Activated CD8-positive, alpha-beta T cell treated with anti-CD3 and anti-CD28 coated beads for 36 hours (primary cell): ENCODE data around the gene XRRA1. TPM values are rescaled to one million over a fixed set of nuclear protein-coding genes. Genes with fewer than 3 reads are reported as not detected.
A peak's percentile ranks its signal among the peaks of the same experiment; 100 is the strongest.

ENCODE experiments used
- ATAC-seq: fragments of 200-7000 bp; cut with Tn5 transposase; one replicate; pipeline ENCODE4 v1.10.0; 2021; ENCODE audit warnings: mild to moderate bottlenecking, moderate library complexity
- CTCF ChIA-PET: fragments of 350-600 bp; sonication (Branson Sonifier 250); formaldehyde crosslinking; loops from one replicate; lab custom pipeline; 2021; ENCODE audit warnings: antibody characterized with exemption; lab: Charles Lee
- POLR2A ChIA-PET: fragments of 350-600 bp; sonication (Branson Sonifier 250); formaldehyde crosslinking; loops from one replicate; lab custom pipeline; 2021; ENCODE audit warnings: antibody characterized with exemption; lab: Charles Lee
- DNase-seq: peaks from one replicate; pipeline ENCODE4 v3.0.0-alpha.2; 2020
- H3K27ac Mint-ChIP-seq: one replicate; pipeline ENCODE4 v1.8.0; 2021; ENCODE audit warnings: mild to moderate bottlenecking, mixed read lengths
- H3K27me3 Mint-ChIP-seq: one replicate; pipeline ENCODE4 v1.8.0; 2021; ENCODE audit warnings: mixed read lengths
- H3K36me3 Mint-ChIP-seq: one replicate; pipeline ENCODE4 v1.8.0; 2021; ENCODE audit warnings: low read depth, mixed read lengths
- H3K4me1 Mint-ChIP-seq: one replicate; pipeline ENCODE4 v1.8.0; 2021; ENCODE audit warnings: low read depth, mixed read lengths
- H3K4me3 Mint-ChIP-seq: one replicate; pipeline ENCODE4 v1.8.0; 2021; ENCODE audit warnings: mild to moderate bottlenecking, moderate library complexity, mixed read lengths
- H3K9me3 Mint-ChIP-seq: one replicate; pipeline ENCODE4 v1.8.0; 2021; ENCODE audit warnings: mixed read lengths
- intact Hi-C: fragments of 100-400 bp; cut with micrococcal nuclease; formaldehyde crosslinking; loops from one replicate; pipeline ENCODE4 v1.10.0; 2022
- total RNA-seq, 2 experiments: library from RNA; stranded (reverse); gene quantifications; one replicate each; pipeline ENCODE4 v1.2.3, GENCODE V29; 2021
- TF ChIP-seq, protein P1 (sequence below): fragments of 200-600 bp; IDR thresholded peaks from one replicate; pipeline ENCODE4 v1.8.0; 2022; ENCODE audit warnings: antibody characterized with exemption, mild to moderate bottlenecking

Gene XRRA1
- total RNA-seq, 2 experiments from 2014 or later = 19.0 to 19.3 TPM

DNA sequence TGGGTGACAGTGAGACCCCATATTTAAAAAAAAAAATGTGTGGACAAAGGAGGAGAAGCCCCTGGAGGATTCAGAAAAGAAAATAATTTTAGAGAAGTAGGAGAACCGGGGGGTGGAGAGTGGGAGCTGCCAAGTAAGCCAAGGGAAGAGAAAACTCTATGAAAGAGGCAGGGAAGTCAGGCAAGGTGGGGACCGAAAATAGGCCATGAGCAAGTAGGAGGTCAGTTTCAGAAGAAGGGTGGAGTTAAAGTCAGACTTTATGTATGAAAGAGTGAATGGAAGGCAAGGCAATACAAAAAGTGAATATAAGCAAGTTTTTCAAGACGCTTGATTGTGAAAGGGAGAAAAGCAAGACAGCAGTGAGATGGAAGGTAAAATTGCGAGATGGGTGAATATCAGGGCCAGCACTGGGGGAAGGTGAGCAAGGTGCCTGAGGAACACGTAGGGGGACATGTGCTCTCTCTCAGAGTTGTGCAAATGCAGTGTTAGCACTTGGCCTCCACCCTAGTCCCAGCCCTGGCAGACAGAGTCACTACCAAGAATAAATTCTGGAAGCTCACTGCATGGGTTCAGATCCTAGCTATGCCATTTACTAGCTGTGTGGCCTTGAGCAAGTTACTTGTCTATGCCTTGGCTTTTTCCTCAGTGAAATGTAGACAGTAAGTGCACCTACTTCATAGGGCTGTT, 6.7 kb downstream of the XRRA1 start:
- peaks cover 37% of the 10 kb centered on the region for H3K4me1 Mint-ChIP-seq
- ATAC-seq = no peak
- POLR2A ChIA-PET = interaction anchor here (1.5 kb wide), 1 partner anchor 16 kb away, joined by 4 read pairs; no protein-coding TSS in a partner anchor

DNA sequence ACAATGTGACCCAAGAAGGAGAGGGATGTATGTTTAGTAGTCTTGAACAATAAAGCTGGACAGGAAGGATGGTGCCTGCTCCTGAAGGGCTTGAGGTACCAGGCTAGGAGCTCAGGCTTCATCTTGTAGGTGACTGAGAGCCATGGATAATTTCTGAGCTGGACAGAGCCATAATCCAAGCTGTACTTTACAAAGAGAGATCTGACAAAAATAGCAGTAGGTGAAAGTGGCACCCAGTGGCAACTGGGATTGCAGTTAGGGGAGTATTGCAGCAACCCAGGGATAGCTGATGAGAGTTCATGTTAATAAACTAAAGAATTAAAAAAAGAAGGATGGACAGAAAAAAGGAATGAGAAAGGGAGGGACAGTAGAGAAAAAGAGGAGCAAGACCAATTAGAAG, 7.4 kb downstream of the XRRA1 start:
- peaks cover 35% of the 10 kb centered on the region for H3K4me1 Mint-ChIP-seq
- peaks cover 38% of the 10 kb centered on the region for H3K36me3 Mint-ChIP-seq
- ChIA-PET CTCF (interaction anchor here (0.7 to 5.2 kb wide), 4 partner anchors 12 to 204 kb away, joined by 3 to 33 read pairs (median 3); no protein-coding TSS in a partner anchor), POLR2A (interaction anchor here (0.6 kb wide), 1 partner anchor 1173 kb away, joined by 5 read pairs; no protein-coding TSS in a partner anchor)
- DNase-seq (no peak), ATAC-seq (no peak)
- TF ChIP-seq, protein P1, sequence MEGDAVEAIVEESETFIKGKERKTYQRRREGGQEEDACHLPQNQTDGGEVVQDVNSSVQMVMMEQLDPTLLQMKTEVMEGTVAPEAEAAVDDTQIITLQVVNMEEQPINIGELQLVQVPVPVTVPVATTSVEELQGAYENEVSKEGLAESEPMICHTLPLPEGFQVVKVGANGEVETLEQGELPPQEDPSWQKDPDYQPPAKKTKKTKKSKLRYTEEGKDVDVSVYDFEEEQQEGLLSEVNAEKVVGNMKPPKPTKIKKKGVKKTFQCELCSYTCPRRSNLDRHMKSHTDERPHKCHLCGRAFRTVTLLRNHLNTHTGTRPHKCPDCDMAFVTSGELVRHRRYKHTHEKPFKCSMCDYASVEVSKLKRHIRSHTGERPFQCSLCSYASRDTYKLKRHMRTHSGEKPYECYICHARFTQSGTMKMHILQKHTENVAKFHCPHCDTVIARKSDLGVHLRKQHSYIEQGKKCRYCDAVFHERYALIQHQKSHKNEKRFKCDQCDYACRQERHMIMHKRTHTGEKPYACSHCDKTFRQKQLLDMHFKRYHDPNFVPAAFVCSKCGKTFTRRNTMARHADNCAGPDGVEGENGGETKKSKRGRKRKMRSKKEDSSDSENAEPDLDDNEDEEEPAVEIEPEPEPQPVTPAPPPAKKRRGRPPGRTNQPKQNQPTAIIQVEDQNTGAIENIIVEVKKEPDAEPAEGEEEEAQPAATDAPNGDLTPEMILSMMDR = no peak
- no peak overlapping the region for H3K27ac Mint-ChIP-seq
- intact Hi-C loops = no loop called here
- H3K27me3 Mint-ChIP-seq = no peaks in the 10 kb centered on the region
- H3K4me3 Mint-ChIP-seq = no peak overlapping the region
- H3K9me3 Mint-ChIP-seq = no peaks in the 10 kb centered on the region

More for the DNA sequence above, 6.7 kb downstream of the XRRA1 start:
- H3K9me3 Mint-ChIP-seq = no peaks in the 10 kb centered on the region
- H3K4me3 Mint-ChIP-seq = no peak overlapping the region
- intact Hi-C loops = no loop called here
- peaks cover 37% of the 10 kb centered on the region for H3K36me3 Mint-ChIP-seq
- TF ChIP-seq, protein P1 = no peak
- no peak for DNase-seq
- H3K27ac Mint-ChIP-seq = peak overlapping the region; percentile 77
- CTCF ChIA-PET = interaction anchor here (1.2 to 5.2 kb wide), 2 partner anchors 13 to 80 kb away, joined by 3 to 33 read pairs; no protein-coding TSS in a partner anchor
- no peaks in the 10 kb centered on the region for H3K27me3 Mint-ChIP-seq

DNA sequence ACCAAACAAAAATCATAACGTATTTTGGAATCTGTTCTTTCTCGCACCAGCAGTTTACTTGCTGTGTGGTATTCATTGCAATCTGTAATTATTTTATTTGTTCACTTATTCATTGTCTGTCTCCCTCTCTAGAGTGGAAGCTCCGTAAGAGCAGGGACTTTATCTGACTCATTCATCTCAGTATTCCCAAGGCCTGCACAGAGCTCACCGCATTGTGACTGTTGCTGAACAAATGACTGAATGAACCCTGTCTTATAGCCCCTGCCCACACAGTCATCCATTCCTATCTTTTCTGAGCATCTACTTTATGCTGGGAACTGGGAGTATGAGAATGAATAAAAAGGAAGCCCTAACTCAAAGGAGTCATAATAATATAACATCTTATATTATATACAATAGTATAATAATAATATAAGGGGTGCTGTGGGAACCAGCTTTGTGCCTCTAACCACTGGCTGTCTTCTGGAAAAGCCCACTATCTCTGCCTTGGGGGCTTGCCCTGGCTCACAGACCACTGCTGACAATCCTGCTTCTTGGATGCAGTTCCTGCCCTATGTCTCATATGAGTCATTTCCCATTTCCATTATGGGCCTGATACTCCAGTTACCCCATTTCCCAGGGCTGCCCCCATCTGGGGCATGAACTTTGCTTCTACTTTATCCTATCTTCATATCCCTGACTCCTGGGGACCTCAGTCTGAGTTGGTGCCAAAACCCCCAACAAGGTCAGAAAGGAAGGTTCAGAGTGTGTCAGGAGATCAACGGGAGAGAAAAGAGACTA, 11.0 kb downstream of the XRRA1 start:
- DNase-seq (no peak), ATAC-seq (no peak)
- CTCF ChIA-PET = interaction anchor here (0.9 to 5.2 kb wide), 3 partner anchors 9 to 267 kb away, joined by 3 to 33 read pairs (median 3); no protein-coding TSS in a partner anchor
- no peaks in the 10 kb centered on the region for H3K27me3 Mint-ChIP-seq
- H3K4me1 Mint-ChIP-seq = peaks cover 19% of the 10 kb centered on the region
- H3K27ac Mint-ChIP-seq = no peak overlapping the region
- POLR2A ChIA-PET = interaction anchor here (1.0 kb wide), 1 partner anchor 75 kb away, joined by 3 read pairs; no protein-coding TSS in a partner anchor
- H3K36me3 Mint-ChIP-seq = peaks cover 34% of the 10 kb centered on the region
- intact Hi-C loops = loop anchor here (10.0 kb wide), 1 partner anchor 207 kb away; no protein-coding TSS in a partner anchor
- TF ChIP-seq, protein P1 = no peak
- no peaks in the 10 kb centered on the region for H3K9me3 Mint-ChIP-seq
- no peak overlapping the region for H3K4me3 Mint-ChIP-seq

DNA sequence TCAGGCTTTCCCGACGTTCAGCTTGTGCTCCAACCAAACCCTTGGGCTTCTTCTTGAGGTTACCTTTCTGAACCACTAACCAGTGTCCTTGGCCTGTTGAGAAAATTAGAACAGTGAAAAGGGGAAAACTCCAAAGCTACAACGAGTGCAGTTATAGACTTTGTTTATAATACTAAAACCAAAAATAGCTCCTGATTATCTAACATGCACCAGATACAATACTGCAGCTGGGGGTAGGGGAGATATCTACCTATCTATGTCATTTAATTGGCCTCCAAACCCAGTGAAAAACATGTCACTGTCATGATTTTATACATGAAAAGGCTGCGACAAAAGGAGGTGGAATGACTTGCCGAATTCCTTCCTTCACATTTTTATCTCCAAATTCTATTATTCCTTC, 11.9 kb downstream of the XRRA1 start:
- ChIA-PET POLR2A (interaction anchor here (1.0 kb wide), 1 partner anchor 76 kb away, joined by 3 read pairs; no protein-coding TSS in a partner anchor), CTCF (interaction anchor here (0.9 to 5.2 kb wide), 2 partner anchors 8 to 95 kb away, joined by 3 to 33 read pairs; no protein-coding TSS in a partner anchor)
- Mint-ChIP-seq H3K27me3 (no peaks in the 10 kb centered on the region), H3K27ac (no peak overlapping the region), H3K36me3 (peaks cover 34% of the 10 kb centered on the region), H3K4me1 (peaks cover 20% of the 10 kb centered on the region), H3K9me3 (no peaks in the 10 kb centered on the region), H3K4me3 (no peak overlapping the region)
- ATAC-seq (no peak), DNase-seq (no peak)
- intact Hi-C loops = loop anchor here (10.0 kb wide), 1 partner anchor 208 kb away; no protein-coding TSS in a partner anchor
- TF ChIP-seq, protein P1 = no peak
